Kidney (tissue), 14 donors: Measurements from ENCODE around the gene KHDC1. TPM values are rescaled to one million over a fixed set of nuclear protein-coding genes. Genes with fewer than 3 reads are reported as not detected.
"Not testable (repeated sequence)": the region's sequence is repeated elsewhere in the genome, so short reads cannot be mapped to it uniquely, and the experiment has no call there.

Source experiments
- DNase-seq, 5 donors: peaks; one replicate each; pipeline ENCODE4 v3.0.0-alpha.2; 2013 to 2020
- FAIRE-seq: peaks from 2 replicates; lab custom pipeline; 2012; peaks lifted over from hg19 to GRCh38; lab: Jason Lieb, UNC
- H3K27ac ChIP-seq, 2 donors: one replicate each; pipeline ENCODE4 v1.7.0; 2013; ENCODE audit warnings: low read depth in 2 of 2, low read length in 2 of 2, inconsistent platforms in 1 of 2
- H3K27me3 ChIP-seq: one replicate; pipeline ENCODE4 v1.7.1; 2013; ENCODE audit warnings: low read length, inconsistent platforms; ENCODE audit not compliant: control insufficient read depth, insufficient read depth
- H3K36me3 ChIP-seq, 3 donors: one replicate each; pipeline versions ENCODE4 v1.7.0 to v1.7.1; 2013; ENCODE audit warnings: low read length in 3 of 3, control low read depth in 1 of 3, inconsistent platforms in 1 of 3; ENCODE audit not compliant: insufficient read depth in 3 of 3, control insufficient read depth in 2 of 3
- H3K4me1 ChIP-seq, 3 donors: one replicate each; pipeline versions ENCODE4 v1.7.0 to v1.7.1; 2013; ENCODE audit warnings: low read length in 3 of 3, inconsistent platforms in 1 of 3, low read depth in 1 of 3; ENCODE audit not compliant: control insufficient read depth in 2 of 3, insufficient read depth in 2 of 3
- H3K4me3 ChIP-seq, 3 donors: one replicate each; pipeline versions ENCODE4 v1.7.0 to v1.8.1; 2013; ENCODE audit warnings: low read length in 3 of 3, control low read depth in 1 of 3, inconsistent platforms in 1 of 3
- H3K9ac ChIP-seq, 3 donors: one replicate each; pipeline versions ENCODE4 v1.7.0 to v1.7.1; 2013; ENCODE audit warnings: low read length in 3 of 3, control low read depth in 1 of 3, inconsistent platforms in 1 of 3
- H3K9me3 ChIP-seq, 3 donors: one replicate each; pipeline versions ENCODE4 v1.7.0 to v1.7.1; 2013; ENCODE audit warnings: low read length in 3 of 3, control low read depth in 1 of 3, inconsistent platforms in 1 of 3; ENCODE audit not compliant: control insufficient read depth in 2 of 3, insufficient read depth in 1 of 3
- intact Hi-C: fragments of 100-400 bp; cut with DNase I; formaldehyde crosslinking; loops from one replicate; pipeline ENCODE4 v1.11.1; 2022
- polyA plus RNA-seq: library from polyadenylated mRNA; stranded (reverse); fragments of 350-450 nt; fragmentation: Illumina TruSeq; extraction: RNeasy Lipid Tissue Mini Kit (QIAGEN cat#74804); gene quantifications from one replicate; pipeline ENCODE4 v1.2.3, GENCODE V29; 2014; ENCODE audit warnings: low read depth, low replicate concordance; ENCODE audit not compliant: insufficient read depth
- total RNA-seq: library from RNA; stranded (reverse); fragmentation: NEBNext Ultra II Directional; extraction: Animal tissue kit (Norgen Biotek cat#: 25700); gene quantifications from one replicate; pipeline ENCODE4 v1.2.1, GENCODE V29; 2021
- TF ChIP-seq, protein P1 (sequence below): IDR thresholded peaks from 3 replicates; pipeline ENCODE4 v1.5.1; 2012; ENCODE audit warnings: mild to moderate bottlenecking, moderate library complexity, borderline replicate concordance; ENCODE audit not compliant: insufficient read depth; ENCODE audit errors: extremely low read depth
- donor health status: control.
- donor health status: control.
- donor health status: control.
- donor health status: control.
- donor health status: control.
- donor health status: DM: yes; HTN: yes; CAD: no.
- donor health status: Normal renal cell carcinoma (clear cell type).

KHDC1 gene
- total and polyA plus RNA-seq, 2 donors from 2014 or later, result 1.0 to 1.7 TPM

DNA sequence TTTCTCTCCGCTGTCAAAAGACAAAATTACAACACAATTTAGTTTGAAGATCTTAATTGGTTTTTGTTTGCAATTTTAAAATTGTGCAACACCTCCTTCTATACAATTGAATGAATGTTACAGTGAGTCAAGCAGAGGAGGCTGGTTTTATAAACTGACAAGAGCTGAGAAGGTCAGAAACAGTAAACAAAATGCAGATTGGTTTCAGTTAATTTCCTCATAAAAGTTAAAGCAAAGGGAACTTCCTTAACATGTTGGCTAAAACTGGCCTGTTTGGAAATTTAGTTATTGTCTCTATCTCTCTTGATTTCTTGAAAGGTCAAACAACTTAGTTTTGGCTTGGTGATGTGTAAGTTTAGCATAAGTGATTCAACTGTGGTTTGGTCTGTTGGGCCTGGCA, 59.9 kb downstream of the KHDC1 start:
- TF ChIP-seq, protein P1, sequence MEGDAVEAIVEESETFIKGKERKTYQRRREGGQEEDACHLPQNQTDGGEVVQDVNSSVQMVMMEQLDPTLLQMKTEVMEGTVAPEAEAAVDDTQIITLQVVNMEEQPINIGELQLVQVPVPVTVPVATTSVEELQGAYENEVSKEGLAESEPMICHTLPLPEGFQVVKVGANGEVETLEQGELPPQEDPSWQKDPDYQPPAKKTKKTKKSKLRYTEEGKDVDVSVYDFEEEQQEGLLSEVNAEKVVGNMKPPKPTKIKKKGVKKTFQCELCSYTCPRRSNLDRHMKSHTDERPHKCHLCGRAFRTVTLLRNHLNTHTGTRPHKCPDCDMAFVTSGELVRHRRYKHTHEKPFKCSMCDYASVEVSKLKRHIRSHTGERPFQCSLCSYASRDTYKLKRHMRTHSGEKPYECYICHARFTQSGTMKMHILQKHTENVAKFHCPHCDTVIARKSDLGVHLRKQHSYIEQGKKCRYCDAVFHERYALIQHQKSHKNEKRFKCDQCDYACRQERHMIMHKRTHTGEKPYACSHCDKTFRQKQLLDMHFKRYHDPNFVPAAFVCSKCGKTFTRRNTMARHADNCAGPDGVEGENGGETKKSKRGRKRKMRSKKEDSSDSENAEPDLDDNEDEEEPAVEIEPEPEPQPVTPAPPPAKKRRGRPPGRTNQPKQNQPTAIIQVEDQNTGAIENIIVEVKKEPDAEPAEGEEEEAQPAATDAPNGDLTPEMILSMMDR, result no peak
- no peak overlapping the region for H3K9ac ChIP-seq
- H3K36me3 ChIP-seq, result no peaks in the 10 kb centered on the region
- no peaks in the 10 kb centered on the region for H3K27me3 ChIP-seq
- no peak overlapping the region for H3K27ac ChIP-seq
- H3K4me1 ChIP-seq, result no peaks in the 10 kb centered on the region
- no peak for FAIRE-seq
- intact Hi-C loops, result no loop called here
- H3K4me3 ChIP-seq, result no peak overlapping the region
- DNase-seq, result no peak
- H3K9me3 ChIP-seq, result no peaks in the 10 kb centered on the region

DNA sequence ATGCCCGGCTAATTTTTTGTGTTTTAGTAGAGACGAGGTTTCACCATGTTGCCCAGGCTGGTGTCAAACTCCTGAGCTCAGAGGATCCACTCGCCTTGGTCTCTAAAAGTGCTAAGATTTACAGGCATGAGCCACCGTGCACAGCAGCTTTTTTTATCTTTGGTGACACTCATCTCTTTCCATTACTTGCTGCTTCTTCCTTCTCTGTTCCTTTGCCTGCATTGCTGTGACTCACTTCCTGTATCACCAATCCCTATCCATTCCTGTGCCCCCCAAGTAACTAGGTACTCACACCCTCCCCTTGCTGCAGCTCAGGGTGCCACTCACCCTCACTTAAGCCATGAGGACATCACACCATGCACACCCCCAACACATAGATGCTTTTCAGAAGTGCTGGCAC, 62.3 kb downstream of the KHDC1 start:
- Histone ChIP-seq H3K36me3 (no peaks in the 10 kb centered on the region), H3K27ac (no peak overlapping the region), H3K27me3 (no peaks in the 10 kb centered on the region), H3K9me3 (no peaks in the 10 kb centered on the region), H3K4me1 (no peaks in the 10 kb centered on the region), H3K4me3 (no peak overlapping the region), H3K9ac (no peak overlapping the region)
- FAIRE-seq (no peak), DNase-seq (no peak)
- TF ChIP-seq, protein P1, result no peak
- intact Hi-C loops, result no loop called here

DNA sequence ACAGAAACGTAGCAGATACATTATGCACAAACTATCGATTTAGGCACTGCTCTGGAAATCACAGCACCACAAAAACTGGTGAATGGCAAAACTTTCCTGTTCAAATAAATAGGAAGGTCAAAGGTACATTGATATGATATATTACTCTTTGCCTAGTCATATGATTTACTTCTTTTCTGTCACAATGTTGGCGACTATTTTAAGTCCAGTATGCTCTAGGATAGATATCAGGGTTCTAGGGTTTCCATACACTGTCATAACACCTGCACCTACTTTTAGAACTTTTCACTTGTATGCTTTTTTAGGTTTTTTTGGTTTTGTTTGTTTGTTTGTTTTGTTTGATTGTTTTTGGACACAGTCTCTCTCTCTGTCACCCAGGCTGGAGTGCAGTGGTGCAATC, 62.7 kb downstream of the KHDC1 start:
- Histone ChIP-seq H3K27me3 (no peaks in the 10 kb centered on the region), H3K9ac (no peak overlapping the region), H3K27ac (no peak overlapping the region), H3K4me3 (no peak overlapping the region), H3K36me3 (no peaks in the 10 kb centered on the region), H3K4me1 (no peaks in the 10 kb centered on the region), H3K9me3 (no peaks in the 10 kb centered on the region)
- intact Hi-C loops, result no loop called here
- TF ChIP-seq, protein P1, result no peak
- DNase-seq (no peak), FAIRE-seq (no peak)

DNA sequence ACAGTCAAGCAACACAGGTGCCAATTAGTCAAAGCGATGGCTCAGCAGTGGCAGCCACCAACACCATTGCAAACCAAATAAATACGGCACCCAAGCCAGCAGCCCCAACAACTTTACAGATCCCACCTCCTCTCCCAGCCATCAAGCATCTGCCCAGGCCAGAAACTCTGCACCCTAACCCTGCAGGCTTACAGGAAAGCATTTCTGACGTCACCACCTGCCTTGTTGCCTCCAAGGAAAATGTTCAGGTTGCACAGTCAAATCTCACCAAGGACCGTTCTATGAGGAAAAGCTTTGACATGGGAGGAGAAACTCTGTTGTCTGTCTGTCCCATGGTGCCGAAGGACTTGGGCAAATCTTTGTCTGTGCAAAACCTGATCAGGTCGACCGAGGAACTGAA, 68.3 kb downstream of the KHDC1 start:
- intact Hi-C loops, result no loop called here
- Histone ChIP-seq H3K27ac (no peak overlapping the region), H3K9ac (no peak overlapping the region), H3K9me3 (no peaks in the 10 kb centered on the region), H3K36me3 (no peaks in the 10 kb centered on the region), H3K27me3 (no peaks in the 10 kb centered on the region), H3K4me3 (no peak overlapping the region), H3K4me1 (no peaks in the 10 kb centered on the region)
- no peak for DNase-seq
- no peak for FAIRE-seq
- TF ChIP-seq, protein P1, result no peak

DNA sequence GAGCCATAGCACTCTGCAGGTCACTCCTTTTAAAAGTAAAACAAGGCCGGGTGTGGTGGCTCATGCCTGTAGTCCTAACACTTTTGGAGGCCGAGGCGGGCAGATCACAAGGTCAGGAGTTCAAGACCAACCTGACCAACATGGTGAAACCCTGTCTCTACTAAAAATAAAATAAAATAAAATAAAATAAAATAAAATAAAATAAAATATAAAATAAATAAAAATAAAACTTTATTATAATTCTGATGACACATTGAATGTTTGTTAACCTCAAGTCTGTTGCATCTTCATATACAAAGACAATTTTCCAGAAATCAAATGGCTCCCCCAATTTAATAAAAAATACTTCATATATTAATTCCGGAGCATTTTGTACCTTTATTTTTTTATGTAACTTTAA, 69.7 kb downstream of the KHDC1 start:
- DNase-seq, H3K27ac ChIP-seq, intact Hi-C loops, H3K36me3 ChIP-seq, FAIRE-seq, H3K9ac ChIP-seq, H3K4me3 ChIP-seq, H3K4me1 ChIP-seq, H3K9me3 ChIP-seq, H3K27me3 ChIP-seq: not testable (repeated sequence)
